HepG2 (cell line): ENCODE measurements around the gene UQCR10. TPM values are rescaled to one million over a fixed set of nuclear protein-coding genes. Genes with fewer than 3 reads are reported as not detected.
A peak's percentile ranks its signal among the peaks of the same experiment; 100 is the strongest.

Experiments used
- AKNA ChIP-seq: sonication (generic); formaldehyde crosslinking; IDR thresholded peaks from 2 replicates; pipeline ENCODE4 v1.4.0; 2020; ENCODE audit warnings: missing genetic modification reagents, borderline replicate concordance
- ARHGAP35 ChIP-seq: sonication (generic); formaldehyde crosslinking; IDR thresholded peaks from 2 replicates; pipeline ENCODE4 v1.9.0; 2022; ENCODE audit warnings: mild to moderate bottlenecking, inconsistent platforms, moderate library complexity, missing genetic modification reagents, borderline replicate concordance
- ATRX ChIP-seq: sonication (generic); formaldehyde crosslinking; IDR thresholded peaks from 2 replicates; pipeline ENCODE4 v1.4.0; 2020; ENCODE audit warnings: missing genetic modification reagents, borderline replicate concordance
- GATAD1 ChIP-seq: IDR thresholded peaks from 2 replicates; pipeline ENCODE4 v1.6.1; 2016; ENCODE audit warnings: missing genetic modification reagents, missing compliant biosample characterization
- HNRNPK ChIP-seq: fragments of 200-400 bp; formaldehyde crosslinking; IDR thresholded peaks from 2 replicates; pipeline ENCODE4 v1.6.1; 2018; ENCODE audit warnings: low read length, low read depth, moderate library complexity, mild to moderate bottlenecking; ENCODE audit not compliant: poor library complexity, severe bottlenecking
- IRX3 ChIP-seq: sonication (generic); formaldehyde crosslinking; IDR thresholded peaks from 2 replicates; pipeline ENCODE4 v1.8.1; 2023; ENCODE audit warnings: mild to moderate bottlenecking, low read depth, missing genetic modification reagents, borderline replicate concordance
- MEIS2 ChIP-seq: sonication (generic); formaldehyde crosslinking; IDR thresholded peaks from 2 replicates; pipeline ENCODE4 v1.9.0; 2021; ENCODE audit warnings: mild to moderate bottlenecking, missing genetic modification reagents
- NCOR1 ChIP-seq: fragments of 200-600 bp; sonication (generic); IDR thresholded peaks from 2 replicates; pipeline ENCODE4 v1.7.0; 2017; ENCODE audit warnings: antibody characterized with exemption, low read length, borderline replicate concordance
- PITX1 ChIP-seq: sonication (generic); formaldehyde crosslinking; IDR thresholded peaks from 2 replicates; pipeline ENCODE4 v1.5.1; 2020; ENCODE audit warnings: mild to moderate bottlenecking, missing genetic modification reagents
- PLRG1 ChIP-seq: fragments of 450-650 bp; conservative IDR thresholded peaks from 2 replicates; pipeline ENCODE4 v1.6.1; 2016
- THYN1 ChIP-seq: sonication (generic); formaldehyde crosslinking; IDR thresholded peaks from 2 replicates; pipeline ENCODE4 v1.8.1; 2023; ENCODE audit warnings: low read depth, mild to moderate bottlenecking, moderate library complexity, missing genetic modification reagents, borderline replicate concordance
- TRAFD1 ChIP-seq: sonication (generic); formaldehyde crosslinking; IDR thresholded peaks from 2 replicates; pipeline ENCODE4 v1.5.1; 2020; ENCODE audit warnings: missing genetic modification reagents, mild to moderate bottlenecking, borderline replicate concordance
- ZNF205 ChIP-seq: IDR thresholded peaks from 2 replicates; pipeline ENCODE4 v1.6.1; 2018; ENCODE audit warnings: missing biosample characterization, missing genetic modification reagents
- ZNF329 ChIP-seq: sonication (generic); formaldehyde crosslinking; IDR thresholded peaks from 2 replicates; pipeline ENCODE4 v1.9.0; 2021; ENCODE audit warnings: low read depth, mild to moderate bottlenecking, missing genetic modification reagents
- ZNF33A ChIP-seq: sonication (generic); formaldehyde crosslinking; IDR thresholded peaks from 2 replicates; pipeline ENCODE4 v1.5.1; 2020; ENCODE audit warnings: missing genetic modification reagents, mild to moderate bottlenecking, moderate library complexity, borderline replicate concordance
- ZNF7 ChIP-seq: IDR thresholded peaks from 2 replicates; pipeline ENCODE4 v1.6.1; 2016; ENCODE audit warnings: missing biosample characterization, missing genetic modification reagents
- ZNF740 ChIP-seq: sonication (generic); formaldehyde crosslinking; IDR thresholded peaks from 2 replicates; pipeline ENCODE4 v1.4.0; 2020; ENCODE audit warnings: missing genetic modification reagents
- polyA plus RNA-seq, 8 experiments: library from polyadenylated mRNA; depleted of rRNA in 3 of 8; stranded (reverse) in 7 of 8; unstranded in 1 of 8; fragments of >200 nt; fragmentation: Illumina TruSeq in 4 of 8; extraction: Trizol in 4 of 8; gene quantifications; 2 replicates each; pipeline versions ENCODE4 v1.2.1 to v1.2.3, GENCODE V29; 2011 to 2016; ENCODE audit warnings: low read depth in 4 of 8, missing spikeins in 1 of 8, mixed read lengths in 1 of 8; ENCODE audit not compliant: insufficient read depth in 1 of 8
- total RNA-seq, 5 experiments: library from RNA; depleted of rRNA; stranded (reverse); fragments of >200 nt; fragmentation: Illumina TruSeq; extraction: Trizol; gene quantifications; 2 replicates each; pipeline ENCODE4 v1.2.3, GENCODE V29; 2016; ENCODE audit warnings: low read depth in 1 of 5

Gene UQCR10
- total and polyA plus RNA-seq, 2 of the 13 experiments (the other 11 are each of a cell fraction or from before 2014, with no cell fraction given) = 225 to 232 TPM

GRCh38 chr22:29767171-29768051 is at the start of gene UQCR10 (continued):
- TF ChIP-seq AKNA (no peak), ZNF329 (peak; percentile 44; the same call in 1 of the 2 replicates), ZNF740 (CRISPR knock-in tag) (no peak), MEIS2 (peak; percentile 72; the same call in 1 of the 2 replicates), NCOR1 (no peak), ZNF205 (CRISPR knock-in tag) (peak; percentile 37; the same call in 1 of the 2 replicates), HNRNPK (no peak), ARHGAP35 (CRISPR knock-in tag) (no peak; the same call in 1 of the 2 replicates), PITX1 (CRISPR knock-in tag) (no peak), THYN1 (no peak; the same call in 1 of the 2 replicates), PLRG1 (no peak), TRAFD1 (CRISPR knock-in tag) (no peak), ZNF7 (CRISPR knock-in tag) (no peak), IRX3 (CRISPR knock-in tag) (0 out of 2 replicates have a peak, but pooled peaks have one; percentile 32), ATRX (CRISPR knock-in tag) (no peak), ZNF33A (no peak), GATAD1 (CRISPR knock-in tag) (peak; percentile 80)
